K562 (cell line): ENCODE measurements around the gene CEND1. TPM values are rescaled to one million over a fixed set of nuclear protein-coding genes. Genes with fewer than 3 reads are reported as not detected.

Source experiments
- GABPA ChIP-seq: fragments of 200-800 bp; sonication (Bioruptor generic); conservative IDR thresholded peaks from 2 replicates; pipeline ENCODE4 v1.6.1; 2016; ENCODE audit warnings: low read depth, missing genetic modification characterization, missing compliant biosample characterization
- JUNB ChIP-seq: fragments of 450-650 bp; formaldehyde crosslinking; conservative IDR thresholded peaks from 2 replicates; pipeline ENCODE4 v1.4.0; 2020; ENCODE audit warnings: mild to moderate bottlenecking
- RBM22 ChIP-seq: fragments of 200-400 bp; formaldehyde crosslinking; IDR thresholded peaks from 2 replicates; pipeline ENCODE4 v1.6.1; 2018; ENCODE audit warnings: low read length, low read depth; ENCODE audit not compliant: poor library complexity, severe bottlenecking
- TAF1 ChIP-seq: IDR thresholded peaks from 2 replicates; pipeline ENCODE4 v1.6.1; 2011; ENCODE audit warnings: mild to moderate bottlenecking, low read length, moderate library complexity; ENCODE audit not compliant: insufficient read depth, control insufficient read depth, severe bottlenecking; ENCODE audit errors: extremely low read depth
- TAF15 ChIP-seq: fragments of 200-400 bp; formaldehyde crosslinking; IDR thresholded peaks from 2 replicates; pipeline ENCODE4 v1.6.1; 2017; ENCODE audit warnings: mild to moderate bottlenecking, low read depth, low read length, moderate library complexity
- THRAP3 ChIP-seq: fragments of 450-650 bp; IDR thresholded peaks from 2 replicates; pipeline ENCODE4 v1.6.1; 2016; ENCODE audit warnings: mild to moderate bottlenecking, inconsistent platforms, borderline replicate concordance
- ZNF561 ChIP-seq: fragments of 450-650 bp; formaldehyde crosslinking; conservative IDR thresholded peaks from 2 replicates; pipeline ENCODE4 v1.4.0; 2020; ENCODE audit warnings: mild to moderate bottlenecking, moderate library complexity
- polyA plus RNA-seq, 8 experiments: library from polyadenylated mRNA; depleted of rRNA in 4 of 8; stranded (reverse) in 5 of 8; unstranded in 3 of 8; fragments of >200 nt; fragmentation: Nextera tagmentation in 2 of 8; fragmentation: Illumina TruSeq in 1 of 8; extraction: Ambion mirVana in 2 of 8; extraction: Trizol in 1 of 8; gene quantifications; 2 replicates each; pipeline versions ENCODE4 v1.2.1 to v1.2.3, GENCODE V29; 2011 to 2014; ENCODE audit warnings: inconsistent platforms in 1 of 8, missing spikeins in 1 of 8
- total RNA-seq, 7 experiments: library from RNA; depleted of rRNA in 6 of 7; stranded (reverse); fragments of >200 nt in 6 of 7; fragmentation: Illumina TruSeq in 2 of 7; extraction: Trizol in 2 of 7; gene quantifications; 2 replicates each; pipeline versions ENCODE4 v1.2.1 to v1.2.3, GENCODE V29; 2011 to 2021; ENCODE audit warnings: low replicate concordance in 1 of 7
- TF ChIP-seq, protein P1 (sequence below): fragments of 450-650 bp; formaldehyde crosslinking; IDR thresholded peaks from 2 replicates; pipeline ENCODE4 v1.4.0; 2020; ENCODE audit warnings: mild to moderate bottlenecking, moderate library complexity
- TF ChIP-seq, protein P2 (sequence below): sonication (generic); formaldehyde crosslinking; IDR thresholded peaks from 2 replicates; pipeline ENCODE4 v1.8.1; 2023; ENCODE audit warnings: mild to moderate bottlenecking, missing genetic modification reagents

Gene CEND1
- total and polyA plus RNA-seq, 9 of the 15 experiments (the other 6 are each of a cell fraction or from before 2014, with no cell fraction given), result 0.13 to 0.18 (median 0.16) TPM; not detected in 6

DNA sequence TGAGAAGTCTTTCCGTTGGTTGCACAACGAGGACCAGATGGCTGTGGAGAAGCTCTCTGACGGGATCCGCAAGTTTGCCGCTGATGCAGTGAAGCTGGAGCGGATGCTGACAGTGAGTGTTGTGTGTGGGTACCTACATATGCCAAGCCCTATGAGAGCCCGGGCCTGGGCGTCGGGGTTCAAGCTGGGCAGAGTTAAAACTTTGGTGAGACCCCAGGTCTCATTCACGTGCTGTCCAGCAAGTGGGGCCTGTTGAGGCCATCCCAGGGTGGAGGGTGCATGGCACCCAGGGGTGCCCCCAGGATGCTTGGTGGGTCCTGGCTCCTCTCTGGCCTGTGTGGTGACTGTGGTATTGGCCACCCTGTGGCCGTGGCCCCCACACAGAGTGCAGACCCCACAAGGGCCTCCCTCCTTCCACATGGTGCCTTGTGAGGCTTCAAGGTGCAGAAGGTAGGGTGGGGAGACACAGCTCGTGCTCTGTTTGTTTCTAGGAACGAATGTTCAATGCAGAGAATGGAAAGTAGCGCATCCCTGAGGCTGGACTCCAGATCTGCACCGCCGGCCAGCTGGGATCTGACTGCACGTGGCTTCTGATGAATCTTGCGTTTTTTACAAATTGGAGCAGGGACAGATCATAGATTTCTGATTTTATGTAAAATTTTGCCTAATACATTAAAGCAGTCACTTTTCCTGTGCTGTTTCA lies 25.4 kb downstream of the CEND1 start (continued):
- TF ChIP-seq THRAP3 (no peak), JUNB (no peak), RBM22 (no peak), ZNF561 (CRISPR knock-in tag) (no peak), TAF15 (0 out of 2 replicates have a peak, but pooled peaks have one; percentile 81), TAF1 (peak; percentile 8), GABPA (no peak)
- TF ChIP-seq, protein P1, sequence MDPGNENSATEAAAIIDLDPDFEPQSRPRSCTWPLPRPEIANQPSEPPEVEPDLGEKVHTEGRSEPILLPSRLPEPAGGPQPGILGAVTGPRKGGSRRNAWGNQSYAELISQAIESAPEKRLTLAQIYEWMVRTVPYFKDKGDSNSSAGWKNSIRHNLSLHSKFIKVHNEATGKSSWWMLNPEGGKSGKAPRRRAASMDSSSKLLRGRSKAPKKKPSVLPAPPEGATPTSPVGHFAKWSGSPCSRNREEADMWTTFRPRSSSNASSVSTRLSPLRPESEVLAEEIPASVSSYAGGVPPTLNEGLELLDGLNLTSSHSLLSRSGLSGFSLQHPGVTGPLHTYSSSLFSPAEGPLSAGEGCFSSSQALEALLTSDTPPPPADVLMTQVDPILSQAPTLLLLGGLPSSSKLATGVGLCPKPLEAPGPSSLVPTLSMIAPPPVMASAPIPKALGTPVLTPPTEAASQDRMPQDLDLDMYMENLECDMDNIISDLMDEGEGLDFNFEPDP (CRISPR knock-in tag), result no peak
- TF ChIP-seq, protein P2, sequence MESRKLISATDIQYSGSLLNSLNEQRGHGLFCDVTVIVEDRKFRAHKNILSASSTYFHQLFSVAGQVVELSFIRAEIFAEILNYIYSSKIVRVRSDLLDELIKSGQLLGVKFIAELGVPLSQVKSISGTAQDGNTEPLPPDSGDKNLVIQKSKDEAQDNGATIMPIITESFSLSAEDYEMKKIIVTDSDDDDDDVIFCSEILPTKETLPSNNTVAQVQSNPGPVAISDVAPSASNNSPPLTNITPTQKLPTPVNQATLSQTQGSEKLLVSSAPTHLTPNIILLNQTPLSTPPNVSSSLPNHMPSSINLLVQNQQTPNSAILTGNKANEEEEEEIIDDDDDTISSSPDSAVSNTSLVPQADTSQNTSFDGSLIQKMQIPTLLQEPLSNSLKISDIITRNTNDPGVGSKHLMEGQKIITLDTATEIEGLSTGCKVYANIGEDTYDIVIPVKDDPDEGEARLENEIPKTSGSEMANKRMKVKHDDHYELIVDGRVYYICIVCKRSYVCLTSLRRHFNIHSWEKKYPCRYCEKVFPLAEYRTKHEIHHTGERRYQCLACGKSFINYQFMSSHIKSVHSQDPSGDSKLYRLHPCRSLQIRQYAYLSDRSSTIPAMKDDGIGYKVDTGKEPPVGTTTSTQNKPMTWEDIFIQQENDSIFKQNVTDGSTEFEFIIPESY, result peak; percentile 89
- TF ChIP-seq, all 486 proteins: peak for 11
